HG03442 (cell line): ENCODE data around the gene HTT.

Experiments
- ATAC-seq: cut with Tn5 transposase; IDR thresholded peaks from one replicate; pipeline ENCODE4 v1.9.1; 2021; ENCODE audit warnings: mild to moderate bottlenecking, moderate library complexity; ENCODE audit not compliant: unreplicated experiment

HTT gene

DNA sequence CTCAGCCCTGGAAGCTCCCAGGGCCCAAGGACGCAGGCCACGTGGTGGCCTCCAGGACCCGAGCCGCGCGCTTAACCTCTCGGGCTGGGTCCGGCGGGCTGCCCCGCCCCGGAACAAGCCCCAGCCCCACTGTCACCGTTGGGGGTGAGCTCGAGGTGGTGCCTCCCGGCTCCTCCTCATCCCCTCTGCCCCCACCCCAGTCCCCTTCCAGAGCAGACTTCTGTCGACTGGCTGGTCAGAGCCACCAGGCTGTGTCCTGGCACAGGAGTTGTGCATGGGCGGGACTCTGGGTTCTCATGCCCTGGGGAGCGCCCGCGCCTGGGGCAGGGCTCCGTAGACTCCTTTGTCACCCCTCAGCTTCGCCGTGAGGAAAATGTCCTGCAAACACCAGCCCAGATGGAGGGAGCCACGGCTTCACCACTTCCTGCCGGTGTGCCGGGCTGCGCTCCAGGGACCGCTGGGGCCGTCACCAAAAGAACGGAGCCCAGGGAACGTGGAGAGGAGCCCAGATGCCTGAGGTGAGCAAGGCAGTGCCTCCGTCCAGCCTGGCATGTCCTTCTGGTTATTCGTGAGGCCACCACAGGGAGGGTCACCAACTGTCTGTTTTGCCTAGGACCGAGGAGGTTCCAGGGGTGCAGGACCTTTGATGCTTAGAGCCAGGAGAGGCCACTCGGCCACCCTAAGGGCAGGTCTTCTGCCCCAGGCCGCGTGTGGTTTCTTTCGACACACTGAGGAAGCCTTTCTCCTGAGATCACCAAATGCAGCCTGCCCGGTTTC, 211.3 kb downstream of the HTT start:
- ATAC-seq, result no peak

DNA sequence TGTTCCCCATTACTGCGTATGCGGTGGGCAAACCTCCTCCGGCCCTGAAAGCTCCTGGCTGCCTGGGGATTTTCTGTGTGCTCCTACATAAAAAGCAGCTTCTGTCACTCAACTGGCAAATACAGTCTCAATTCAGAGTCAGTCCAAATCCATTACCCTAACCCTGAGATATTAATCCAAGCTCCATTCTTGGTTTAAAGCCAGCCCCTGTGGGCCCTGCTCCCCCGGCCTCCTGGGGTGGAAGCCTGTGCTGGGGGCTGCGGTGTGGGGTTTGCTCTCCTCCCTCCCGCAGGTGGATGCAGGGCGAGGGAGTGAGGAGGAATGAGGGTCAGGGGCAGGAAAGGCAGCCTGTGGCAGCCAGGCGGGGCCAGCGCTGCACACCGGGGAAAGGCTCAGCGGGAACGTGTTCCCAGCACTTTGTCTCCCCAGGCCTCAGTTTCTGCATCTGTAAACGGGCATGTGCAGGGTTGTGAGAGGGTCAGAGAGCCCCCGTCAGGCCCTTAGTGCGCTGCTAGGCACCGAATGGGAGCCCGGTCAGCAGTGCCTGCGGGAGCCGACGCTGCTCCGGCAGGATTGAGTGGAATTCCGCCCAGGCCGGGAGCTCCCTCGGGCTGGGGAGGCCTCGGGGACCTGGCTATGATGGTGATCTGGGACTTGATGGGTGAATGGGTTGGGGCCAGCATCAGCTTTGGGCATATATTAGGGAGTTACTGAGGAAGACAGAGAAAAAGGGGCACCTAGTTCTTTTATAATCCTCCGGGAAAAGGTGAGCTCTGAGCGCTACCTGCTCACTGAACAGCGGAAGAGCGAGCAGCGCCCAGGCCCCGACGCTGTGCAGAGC, 212.1 kb downstream of the HTT start:
- ATAC-seq, result peak; percentile 87

DNA sequence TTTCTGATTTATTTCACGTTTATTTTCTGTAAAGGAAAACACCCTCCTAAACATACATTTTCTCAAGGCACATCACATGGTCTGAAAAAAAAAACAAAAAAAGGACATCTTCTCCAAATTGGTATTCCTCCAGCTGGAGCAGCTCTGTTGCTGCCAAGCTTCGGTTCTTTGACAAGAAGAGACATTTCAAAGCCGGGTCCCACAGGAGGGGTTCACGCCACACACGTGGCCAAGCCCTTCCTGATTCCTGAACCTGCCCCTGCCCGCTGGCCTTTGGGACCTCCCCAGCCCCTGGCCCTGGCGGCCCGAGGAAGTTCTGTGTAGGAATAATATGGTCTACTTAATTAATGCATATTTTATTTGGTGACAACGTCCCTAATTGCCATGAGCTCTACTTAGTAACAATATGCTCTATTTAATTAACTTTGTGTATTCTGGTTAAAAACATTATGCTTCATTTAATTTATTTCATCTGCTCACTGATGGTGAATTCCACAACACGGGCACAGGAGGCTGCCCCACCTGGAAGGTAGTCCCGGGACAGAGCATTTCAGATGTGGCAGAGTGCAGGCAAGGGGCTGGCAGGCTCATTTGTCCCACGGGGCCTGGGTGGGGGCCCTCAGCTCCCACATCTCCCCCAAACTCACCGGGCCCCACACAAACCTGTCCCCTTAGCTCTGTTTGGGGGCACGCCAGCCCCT, 212.9 kb downstream of the HTT start:
- no peak for ATAC-seq

DNA sequence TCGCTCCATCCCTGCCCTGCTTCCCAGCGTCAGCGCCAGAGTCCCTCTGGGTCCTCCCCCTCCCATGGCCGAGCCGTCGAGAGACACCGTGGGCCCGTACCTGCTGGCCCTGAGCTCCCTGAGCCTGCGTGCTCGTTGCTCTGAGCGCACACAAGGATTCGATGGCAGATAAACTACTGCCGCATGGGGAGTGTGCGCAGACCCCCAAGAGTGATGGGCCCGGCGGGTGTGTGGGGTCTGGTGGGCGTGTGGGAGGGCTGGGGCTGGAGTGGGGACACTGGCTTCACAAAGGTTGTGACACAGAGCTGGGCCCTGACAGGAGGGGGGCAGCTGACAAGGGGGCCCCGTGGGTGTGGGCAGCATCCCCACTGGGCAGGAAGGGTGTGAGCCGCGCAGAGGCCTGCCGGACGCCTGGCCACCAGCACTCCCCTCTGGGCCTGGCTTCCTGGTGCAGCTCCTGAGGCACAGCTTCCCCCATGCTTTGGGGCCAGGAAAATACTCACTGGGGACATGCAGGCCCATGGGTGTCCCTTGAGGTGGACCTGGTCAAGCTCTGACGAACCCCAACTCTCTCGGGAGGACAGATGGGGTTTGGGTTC, 213.6 kb downstream of the HTT start:
- ATAC-seq, result no peak

DNA sequence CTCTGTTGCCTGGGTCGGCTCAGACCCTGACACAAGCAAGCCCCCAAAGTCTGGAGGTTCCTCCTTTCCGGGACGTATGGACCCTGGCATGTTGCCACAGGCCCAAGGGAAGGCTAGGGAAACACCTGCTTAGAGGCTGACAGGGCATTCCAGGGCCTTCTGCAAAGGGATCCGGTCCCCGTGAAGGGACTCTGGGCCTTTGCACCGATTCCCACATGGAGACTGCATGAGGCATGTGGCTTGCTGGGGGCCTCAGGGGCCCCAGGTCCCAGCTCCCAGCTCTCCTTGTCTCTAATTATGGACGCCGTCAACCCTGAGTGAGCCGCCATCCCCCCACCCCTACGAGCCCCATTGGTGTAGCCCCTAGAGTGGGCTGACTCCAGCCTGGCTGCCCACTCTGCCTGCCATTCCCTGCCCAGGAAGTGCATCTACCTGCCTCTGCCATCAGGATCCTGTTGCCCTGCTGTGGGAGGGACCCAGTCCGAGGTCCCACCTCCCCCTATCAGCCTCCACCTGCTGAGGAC, 214.2 kb downstream of the HTT start:
- no peak for ATAC-seq

DNA sequence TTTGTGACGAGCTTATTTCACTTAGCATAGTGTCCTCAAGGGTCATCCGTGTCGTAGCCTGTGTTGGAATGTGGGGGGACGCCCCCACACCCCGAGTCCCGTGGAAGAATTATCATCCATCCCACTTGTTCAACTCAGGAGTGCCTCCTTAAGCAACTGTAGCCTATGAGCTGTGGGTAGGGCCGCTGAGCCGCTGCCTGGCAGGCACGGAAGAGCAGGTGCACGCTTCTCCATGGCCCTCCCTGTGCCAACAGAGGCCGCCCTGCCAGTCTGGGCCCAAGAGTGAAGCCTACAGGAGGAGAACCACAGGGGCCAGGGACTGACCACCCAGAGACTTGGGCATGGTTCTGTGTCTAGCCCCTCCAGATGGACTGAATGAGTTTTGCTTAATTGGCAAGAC, 216.0 kb downstream of the HTT start:
- no peak for ATAC-seq

DNA sequence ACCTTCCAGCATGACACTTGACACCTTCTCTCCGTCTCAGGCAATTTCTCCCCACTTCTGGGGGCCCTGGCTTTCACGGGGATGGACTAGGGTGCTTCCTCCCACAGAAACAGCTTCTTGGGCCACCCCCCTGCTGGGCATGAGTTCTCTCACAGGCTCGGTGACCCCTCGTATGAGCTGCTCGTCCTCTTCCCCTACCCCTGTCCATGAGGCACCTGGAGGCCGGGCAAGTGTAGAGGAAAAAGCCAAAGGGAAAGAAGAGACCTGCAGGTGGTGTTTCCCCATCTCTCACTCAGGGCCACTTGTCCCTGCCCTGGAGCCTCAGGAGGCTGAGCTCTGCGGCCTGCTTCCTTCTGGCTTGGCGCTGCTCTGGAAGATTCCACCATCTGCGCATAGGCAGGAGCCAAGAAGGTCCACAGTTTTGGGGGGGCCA, 216.4 kb downstream of the HTT start:
- no peak for ATAC-seq

DNA sequence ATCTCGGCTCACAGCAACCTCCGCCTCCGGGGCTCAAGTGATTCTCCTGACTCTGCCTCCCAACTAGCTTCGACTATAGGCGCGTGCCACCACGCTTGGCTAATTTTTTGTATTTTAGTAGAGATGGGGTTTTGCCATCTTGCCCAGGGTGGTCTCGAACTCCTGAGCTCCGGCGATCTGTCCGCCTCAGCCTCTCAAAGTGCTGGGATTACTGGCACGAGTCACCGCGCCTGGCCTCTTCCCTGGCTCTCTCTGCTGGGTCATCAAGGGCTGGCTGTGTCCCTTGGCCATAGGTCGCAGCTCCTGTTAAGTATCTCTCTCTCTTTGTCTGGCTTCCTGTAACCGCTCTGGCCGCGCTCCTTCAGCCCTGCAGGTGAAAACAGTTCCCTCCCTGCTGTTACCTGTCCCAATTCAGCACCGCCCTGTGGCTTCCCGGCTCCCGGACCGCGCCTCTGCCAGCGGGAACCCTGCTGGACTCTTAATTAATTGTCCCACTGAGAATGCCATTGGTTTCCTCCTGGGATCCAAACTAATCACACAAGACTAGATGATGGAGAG, 217.0 kb downstream of the HTT start:
- ATAC-seq, result no peak

DNA sequence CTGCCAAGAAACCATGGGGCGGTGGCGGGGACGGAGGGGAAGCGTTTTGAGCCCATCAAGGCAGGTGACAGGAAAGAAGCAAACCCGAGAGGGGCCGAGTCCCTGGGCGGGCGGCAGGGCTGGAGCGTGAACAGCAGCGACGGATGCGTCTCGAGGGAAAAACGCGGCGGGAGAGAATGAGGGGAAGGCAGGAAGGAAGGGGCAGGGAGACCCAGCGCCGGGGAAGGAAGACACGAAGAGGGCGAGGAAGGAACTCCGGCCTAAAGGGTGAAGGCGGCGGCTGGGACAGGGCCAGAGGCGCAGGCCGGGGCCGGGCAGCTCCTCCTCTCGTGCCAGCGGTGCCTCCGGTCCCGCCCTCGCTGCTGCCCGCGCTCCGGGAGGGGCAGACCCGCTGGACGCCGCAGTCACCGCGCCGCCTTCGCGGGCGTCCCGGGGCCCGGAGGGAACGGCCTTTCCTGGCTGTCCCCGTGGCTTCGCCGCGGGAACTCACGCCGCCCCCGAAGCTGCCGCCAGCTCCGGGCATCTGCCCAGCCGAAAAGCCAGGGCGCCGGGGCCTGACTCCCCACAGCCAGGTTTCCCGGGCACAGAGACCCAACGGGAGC, 217.6 kb downstream of the HTT start:
- ATAC-seq, result peak; percentile 24

DNA sequence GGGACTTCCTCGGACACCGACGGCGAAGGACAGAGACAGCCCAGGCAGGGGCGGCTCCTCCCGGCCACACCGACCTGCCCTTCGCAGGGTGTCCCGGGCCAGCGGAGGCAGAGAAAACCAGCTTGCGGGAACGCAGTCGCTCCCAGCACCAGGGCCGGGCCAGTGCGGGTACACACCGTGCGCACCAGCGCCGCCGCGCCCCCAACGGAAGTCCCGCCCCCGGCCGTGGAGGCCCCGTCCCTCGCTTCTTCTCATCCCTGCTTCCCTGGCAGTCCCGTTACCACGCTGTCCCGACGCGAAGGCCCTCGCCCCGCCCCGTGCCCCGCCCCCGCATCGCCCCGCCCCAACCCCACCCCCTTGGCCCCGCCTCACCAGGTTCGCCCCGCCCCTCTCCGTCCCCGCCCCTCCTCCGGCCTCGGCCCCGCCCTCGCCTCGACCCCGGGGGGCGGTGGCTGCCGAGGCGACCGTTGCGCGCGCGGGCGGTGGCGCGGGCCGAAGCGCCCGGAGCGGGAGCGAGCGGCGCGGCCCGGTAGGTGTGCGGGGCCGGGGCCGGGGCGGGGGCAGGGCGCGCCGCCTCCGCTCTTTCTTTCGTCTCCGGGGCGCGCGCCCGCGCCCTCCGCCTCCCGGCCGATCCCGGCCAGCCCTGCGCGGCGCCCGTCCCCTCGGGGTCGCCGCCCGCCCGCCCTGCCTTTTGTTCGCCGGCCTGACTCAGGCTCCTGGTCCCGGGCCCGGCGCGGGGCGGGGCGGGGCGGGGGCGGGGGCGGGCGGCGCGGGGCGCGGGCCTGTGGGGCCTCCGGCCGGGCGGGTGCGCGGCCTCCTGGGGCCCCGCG, 218.3 kb downstream of the HTT start, which contains the start of gene RGS12:
RGS12 (plus strand) TSS at position 451 of the 830 bp plus-strand sequence. CDS start 23,150 bp downstream, outside the sequence.
- peak; percentile 58 for ATAC-seq
